ENCODE measurements around the gene CAD.
"Not testable (repeated sequence)": the region's sequence is repeated elsewhere in the genome, so short reads cannot be mapped to it uniquely, and the experiment has no call there.

CAD gene

DNA sequence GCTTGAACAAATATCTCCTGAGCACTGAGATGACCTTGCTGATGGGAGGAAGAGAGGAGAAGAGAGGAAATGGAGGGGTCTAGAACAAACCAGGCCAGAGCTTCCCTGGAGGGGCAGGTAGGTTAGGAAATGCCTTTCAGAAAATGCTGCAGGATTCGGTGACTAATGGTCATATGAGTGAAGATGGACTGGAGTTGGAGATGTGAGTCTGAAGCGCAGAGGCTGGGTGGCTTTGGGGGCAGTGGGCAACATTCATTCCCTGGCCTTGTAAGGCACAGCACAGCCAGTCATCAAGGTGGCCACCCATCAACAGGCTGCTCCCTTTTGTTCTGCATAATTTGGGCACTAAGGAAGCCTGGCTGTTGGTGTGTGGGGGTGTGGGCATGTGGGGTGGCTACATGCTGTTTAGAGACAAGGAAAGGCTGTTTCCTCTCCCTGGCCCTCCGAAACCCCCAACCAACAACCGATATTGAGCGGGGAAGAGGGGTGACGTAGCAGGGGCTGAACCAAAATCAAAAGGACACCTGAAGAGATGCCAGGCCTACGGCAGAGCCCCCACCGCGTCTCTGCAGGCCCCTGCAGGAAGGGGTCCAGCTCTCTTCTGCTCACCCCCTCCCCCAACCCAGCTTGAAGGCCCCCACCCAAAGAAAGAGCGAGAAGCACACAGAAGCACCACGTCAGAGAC is 44.2 kb downstream of the CAD start:
- DNase-seq, result no peak

DNA sequence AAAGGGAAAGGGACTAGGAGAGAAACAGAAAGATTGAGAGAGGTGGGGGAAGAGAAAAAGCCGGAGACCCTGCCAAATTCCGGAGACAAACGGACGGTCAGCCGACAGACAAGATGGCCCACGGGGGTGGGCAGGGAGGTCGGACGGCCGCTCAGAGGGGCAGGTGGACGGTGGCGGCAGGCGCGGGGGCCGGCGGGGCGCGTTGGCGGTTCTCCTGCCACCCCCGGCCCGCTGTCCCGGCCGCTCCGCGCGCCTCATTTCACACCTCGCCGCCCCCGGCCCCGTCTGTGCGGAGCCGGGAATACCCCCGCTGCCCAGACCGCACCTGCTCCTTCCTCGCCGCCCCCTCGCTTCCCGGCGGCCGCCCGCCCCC is 44.7 kb downstream of the CAD start:
- DNase-seq, result no peak

DNA sequence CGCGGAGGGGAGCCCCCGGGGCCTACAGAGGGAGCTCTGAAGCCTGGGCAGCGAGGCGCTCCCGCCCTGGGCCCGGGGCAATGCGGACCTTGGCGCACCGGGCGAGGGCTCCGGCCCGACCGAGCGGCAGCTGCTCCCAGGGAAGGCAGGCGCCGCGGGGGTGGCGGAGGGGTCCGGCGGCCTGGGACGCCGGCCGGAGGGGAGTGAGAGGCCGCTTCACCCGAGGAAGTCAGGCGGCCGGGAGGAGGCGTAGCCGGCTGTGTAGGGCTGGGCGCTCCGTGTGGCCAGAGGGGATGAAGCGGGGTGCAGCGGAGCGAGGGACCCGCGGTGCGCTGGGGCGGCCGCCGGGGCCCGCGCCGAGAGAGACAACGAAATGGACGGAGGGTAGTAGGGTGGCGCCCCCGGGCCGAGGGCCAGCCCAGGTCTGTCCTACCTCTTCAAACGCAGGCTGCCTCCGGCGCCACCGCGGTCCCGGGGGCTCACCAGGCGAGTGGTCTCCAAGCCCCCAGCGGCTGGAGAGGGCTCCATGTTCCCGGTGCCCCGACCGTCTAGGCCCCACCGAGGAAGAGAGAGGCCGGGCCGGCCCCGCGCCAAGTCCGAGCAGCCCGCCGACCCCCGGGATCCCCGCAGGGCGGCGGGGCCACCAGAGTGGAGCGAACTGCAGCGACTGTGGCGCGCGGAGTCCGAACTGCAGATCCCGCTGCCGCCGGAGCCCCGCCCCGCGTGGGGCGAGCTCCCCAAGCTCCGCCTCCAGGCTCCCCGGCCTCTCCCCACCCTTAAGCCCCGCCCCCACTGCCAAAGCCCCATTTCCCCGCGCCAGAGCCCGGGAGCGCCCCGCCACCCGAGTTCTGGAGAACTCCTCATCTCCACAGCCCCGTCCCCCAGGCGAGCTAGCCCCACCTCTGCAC is 45.5 kb downstream of the CAD start, which contains the start of gene SLC30A3:
SLC30A3 (minus strand) TSS at position 669 of the 908 bp plus-strand sequence; CDS start at position 528, 141 bp downstream.
- peak; percentile 69 for DNase-seq

DNA sequence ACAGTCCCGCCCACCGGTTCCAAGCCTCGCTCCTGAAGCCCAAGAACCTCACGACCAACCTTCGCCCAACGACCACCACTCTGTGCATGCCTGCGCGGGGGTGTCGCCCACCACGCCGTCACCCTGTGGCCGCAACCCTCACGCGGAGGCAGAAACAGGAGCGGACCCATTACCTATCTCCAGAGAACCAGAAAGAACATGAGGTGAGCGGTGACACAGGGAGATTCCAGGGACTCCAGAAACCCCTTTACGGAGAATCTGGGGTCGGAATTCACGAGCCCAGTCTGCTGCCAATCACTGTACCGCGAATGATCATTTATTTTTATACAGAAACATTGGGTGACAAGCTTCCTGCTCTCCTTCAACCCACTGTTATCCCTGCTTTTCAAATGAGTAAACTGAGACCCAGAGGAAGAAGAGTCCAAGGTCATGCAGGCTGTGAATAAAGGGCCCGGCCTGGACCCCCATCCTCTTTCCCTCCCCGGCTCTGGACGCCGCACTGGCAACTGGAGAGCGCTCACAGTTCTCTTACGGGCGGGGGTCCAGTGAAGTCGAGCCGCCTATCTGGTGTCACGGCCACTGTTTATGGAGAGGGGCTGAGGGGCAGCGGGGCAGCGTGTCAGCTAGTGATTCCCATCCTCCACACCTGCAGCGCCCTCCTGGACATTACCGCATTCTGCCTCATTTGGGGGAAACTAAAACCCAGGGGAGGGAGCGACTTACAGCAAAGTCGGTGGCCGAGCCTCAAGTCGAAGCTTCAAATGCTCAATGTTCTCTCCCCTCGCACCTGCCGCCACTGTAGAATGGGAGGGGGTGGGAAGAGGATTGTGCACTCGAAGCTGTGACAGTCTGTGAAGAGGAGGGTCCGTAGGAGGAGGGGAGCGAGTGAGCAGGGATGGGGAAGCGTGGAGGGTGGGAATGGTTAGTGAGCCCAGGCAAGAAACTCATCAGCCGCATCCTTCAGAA is 46.4 kb downstream of the CAD start:
- no peak for DNase-seq

DNA sequence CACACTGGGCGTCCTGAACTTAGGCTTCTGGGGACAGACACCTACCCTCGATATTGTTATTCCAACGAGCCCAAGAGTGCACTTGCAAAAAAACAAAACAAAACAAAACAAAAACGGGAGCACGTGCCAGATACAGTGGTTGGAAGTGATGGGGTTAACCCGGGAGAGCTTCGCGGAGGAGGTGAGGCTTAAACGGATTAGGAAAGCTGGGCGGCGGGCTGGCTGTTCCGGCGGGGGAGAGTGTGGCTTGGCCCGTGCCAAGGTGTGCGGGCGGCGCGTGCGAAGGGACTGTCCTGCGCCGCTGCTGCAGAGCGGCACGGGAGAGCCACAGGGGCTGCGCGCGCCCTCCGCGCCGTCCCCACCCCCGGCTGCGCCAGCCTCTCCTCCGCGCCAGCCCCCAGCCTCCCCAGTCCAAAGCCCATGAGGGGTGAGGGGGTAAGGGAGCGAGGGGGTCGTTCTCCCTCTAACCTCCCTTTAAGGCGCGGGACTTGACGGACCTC is 47.1 kb downstream of the CAD start:
- no peak for DNase-seq

DNA sequence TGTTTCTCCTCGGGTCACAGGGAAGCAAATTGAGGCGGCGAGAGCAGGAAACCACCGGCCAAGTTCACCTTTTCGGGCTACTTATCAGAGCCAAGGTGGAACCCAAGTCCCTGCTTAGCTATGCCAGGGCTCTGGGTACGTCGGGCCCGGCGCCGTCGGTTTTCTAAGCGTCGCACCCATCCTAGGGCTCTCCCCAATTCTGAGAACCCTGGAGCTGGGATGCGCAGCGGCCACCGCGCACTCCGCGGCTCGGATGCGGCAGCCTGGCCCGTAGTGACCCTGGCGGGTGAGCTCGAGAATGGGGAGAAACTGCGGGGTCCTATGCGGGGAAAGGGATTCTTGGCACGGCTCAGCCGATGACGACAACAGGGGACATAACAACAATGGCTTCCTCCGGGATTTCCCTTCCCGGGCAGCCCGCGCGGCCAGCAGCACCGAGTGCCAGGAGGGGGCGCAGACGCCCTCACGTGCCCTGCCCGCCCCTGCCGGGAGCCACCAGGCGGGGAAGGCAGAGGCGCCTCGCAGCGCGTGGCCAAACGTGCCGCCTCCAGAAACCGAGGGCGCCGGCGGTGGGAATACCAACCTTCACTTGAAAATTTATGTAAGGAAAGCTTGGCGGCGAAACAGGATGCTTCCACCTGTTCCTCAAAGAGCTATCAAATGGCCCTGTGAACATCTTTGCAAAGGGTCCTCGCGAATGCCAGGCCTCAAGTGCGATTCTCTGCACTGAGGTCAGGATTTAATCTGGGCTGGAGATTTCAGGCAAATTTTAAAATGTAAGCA is 47.8 kb downstream of the CAD start:
- DNase-seq, result peak; percentile 63

DNA sequence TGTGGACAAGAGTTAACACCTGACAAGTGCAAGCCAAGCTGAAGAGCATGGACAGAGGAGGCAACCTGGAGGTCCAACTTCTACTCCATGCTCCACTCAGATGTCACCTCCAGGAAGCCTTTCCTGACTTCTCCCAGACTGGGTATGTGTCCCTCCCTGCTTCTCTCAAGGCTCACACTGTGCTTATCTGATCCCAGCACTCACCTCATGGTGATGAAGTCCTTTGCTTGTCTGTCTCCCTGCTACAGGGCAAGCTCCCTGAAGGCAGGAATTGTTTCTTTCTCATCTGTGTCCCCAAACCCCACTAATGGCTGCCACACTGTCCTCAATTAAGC is 48.3 kb downstream of the CAD start:
- DNase-seq, result no peak

DNA sequence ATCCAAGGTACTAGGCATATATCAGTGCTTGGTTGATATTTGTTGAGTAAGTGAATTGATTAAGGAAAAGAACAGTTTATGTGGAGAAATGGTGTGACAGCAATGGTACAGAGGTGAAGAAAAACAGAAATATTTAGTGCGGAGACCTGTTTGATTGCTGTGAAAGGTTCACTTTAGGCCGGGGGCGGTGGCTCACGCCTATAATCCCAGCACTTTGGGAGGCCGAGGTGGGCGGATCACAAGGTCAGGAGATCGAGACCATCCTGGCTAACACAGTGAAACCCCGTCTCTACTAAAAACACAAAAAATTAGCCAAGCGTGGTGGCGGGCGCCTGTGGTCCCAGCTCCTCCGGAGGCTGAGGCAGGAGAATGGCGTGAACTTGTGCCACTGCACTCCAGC is 51.1 kb downstream of the CAD start:
- DNase-seq, result not testable (repeated sequence)

DNA sequence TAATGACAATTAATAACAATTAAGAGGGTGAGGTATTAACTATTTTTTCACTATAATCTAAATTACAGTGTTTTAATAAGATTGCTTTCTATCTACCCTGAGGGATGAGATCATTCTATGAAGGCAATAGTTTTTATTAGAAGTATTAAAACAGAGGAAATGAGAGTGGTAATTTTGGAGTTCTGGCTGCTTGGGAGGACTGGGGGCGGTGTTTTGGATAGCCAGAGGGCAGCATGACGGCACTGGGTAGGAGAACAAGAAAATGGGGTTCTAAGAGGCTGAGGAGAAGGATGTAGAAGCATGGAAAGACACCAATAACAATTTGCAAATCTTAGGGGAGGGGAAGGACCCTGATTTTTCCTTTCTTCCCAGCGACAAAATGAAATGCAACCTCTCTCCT is 53.0 kb downstream of the CAD start:
- DNase-seq, result no peak

DNA sequence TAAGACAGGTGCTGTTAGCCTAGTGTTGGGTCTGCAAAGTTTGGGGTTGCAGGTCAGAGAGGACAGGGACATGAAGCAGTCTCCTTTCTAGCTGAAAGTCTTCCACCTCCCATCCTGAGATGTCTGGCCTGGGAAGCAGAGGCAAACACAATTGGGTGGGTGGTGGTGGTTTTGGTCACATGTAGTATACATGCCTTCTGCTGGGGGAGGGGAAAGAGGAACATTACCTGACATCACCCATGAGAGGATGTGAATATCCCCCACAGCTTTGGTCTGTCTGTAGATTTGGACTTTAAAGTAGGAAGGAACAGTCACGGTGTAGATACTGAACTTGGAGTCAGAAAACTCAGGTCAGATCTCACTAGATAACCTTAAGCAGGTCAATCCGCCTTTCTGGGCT is 53.5 kb downstream of the CAD start:
- DNase-seq, result no peak

DNA sequence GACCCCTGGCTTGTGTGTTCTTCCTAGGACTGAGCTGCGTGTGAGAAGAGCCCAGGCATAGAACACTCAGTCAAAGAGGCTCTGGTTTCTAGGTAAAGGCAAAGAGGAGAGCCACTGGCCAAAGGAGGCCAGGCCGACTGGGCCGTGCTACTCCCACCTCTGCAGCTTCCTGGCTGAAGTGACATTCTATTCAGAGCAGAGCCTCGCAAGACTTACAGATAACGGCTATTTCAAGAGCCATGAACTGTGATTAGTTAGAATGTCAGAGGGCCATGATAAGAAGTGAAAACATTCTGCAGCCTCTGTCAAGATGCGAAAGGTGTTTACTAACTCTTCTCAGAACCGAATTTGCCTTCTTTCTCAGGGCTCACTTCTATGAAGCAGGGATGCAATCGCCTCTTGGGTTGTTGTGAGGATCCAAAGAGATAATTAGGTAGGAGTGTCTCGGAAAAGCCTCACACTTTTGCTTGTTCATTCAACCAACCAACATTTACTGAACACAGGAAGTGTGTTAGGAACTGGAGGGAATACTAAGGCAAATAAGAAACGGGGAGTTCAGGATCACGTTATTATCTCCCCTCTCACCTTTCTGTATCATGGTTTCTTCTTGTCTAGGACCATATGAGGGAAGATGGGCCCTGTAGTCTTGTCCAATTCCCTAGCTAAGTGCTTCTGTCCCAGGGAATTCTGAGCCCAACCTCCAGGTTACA is 54.6 kb downstream of the CAD start:
- no peak for DNase-seq

DNA sequence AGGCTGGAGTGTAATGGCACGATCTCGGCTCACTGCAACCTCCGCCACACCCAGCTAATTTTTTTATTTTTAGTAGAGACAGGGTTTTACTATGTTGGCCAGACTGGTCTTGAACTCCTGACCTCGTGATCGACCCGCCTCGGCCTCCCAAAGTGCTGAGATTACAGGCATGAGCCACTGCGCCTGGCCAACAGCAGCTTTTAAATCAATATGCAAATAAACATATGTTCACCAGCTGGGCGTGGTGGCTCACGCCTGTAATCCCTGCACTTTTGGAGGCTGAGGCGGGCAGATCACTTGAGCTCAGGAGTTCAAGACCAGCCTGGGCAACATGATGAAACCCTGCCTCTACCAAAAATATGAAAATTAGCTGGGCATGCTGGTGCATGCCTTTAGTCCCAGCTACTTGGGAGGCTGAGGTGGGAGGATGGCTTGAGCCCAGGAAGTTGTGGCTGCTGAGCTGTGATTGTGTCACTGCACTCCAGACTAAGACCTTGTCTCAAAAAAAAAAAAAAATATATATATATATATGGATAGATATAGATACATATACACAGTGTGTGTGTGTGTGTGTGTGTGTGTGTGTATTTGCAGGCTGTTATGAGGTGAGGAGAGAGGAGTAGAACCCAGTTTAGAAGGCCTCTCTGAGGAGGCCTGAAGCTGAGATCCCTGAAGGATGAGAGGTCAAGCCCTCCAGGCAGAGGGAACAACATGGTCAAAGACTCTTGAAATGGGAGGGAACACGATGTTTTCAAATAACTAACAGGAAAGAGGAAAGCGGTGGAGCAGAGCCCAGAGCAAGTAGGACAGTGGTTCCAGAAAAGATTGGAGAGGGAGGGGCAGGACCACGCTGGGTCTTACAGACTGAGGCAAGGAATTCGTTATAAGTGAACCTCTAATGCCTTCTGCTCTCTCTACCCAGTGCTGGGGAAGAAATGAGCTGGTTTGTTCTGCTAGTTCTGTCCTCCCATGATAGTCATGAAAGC is 55.7 kb downstream of the CAD start:
- DNase-seq, result not testable (repeated sequence)

DNA sequence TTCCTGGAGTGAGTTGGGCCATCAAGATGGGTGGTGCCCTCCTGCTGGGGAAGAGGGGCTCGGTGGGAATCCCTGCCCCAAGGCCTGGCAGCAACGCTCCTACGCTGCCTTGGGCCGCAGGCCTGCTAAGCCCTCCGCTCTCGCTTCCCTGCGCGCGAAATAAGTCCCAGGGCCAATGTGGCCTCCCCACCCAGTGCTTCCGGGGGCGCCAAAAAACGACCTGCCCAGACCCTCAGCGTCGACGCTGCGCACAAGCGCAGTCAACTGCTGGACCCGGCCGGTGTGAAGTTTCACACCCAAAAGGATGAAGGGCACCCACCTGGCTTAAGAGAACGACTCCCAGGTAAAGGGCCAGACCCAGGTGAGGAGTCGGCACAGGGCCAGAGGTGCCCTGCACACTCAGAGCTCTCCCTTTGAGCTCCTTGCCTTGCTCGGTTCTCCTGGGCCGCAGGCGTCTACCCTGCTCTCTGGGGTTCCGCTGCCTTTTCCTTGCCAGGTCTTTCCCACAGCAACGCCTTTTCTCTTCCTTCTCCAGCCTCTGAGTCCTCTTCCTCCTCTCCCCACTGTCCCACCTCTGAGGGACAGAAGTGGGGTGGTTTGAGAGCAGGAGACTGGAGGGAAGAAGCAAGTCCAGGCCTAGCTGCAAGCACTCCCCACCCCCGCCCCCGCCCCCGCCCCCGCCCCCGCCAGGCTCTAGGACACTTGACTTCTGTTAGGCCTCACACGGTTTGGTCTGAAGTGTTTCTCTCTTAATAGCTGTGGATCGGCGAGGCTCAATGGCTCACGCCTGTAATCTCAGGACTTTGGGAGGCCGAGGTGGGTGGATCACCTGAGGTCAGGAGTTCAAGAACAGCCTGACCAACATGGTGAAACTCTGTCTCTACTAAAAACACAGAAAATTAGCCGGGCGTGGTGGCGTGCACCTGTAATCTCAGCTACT is 58.3 kb downstream of the CAD start, which contains the start of gene DNAJC5G:
DNAJC5G (plus strand) TSS at position 223 of the 940 bp plus-strand sequence. CDS start 1,296 bp downstream, outside the sequence.
- DNase-seq, result no peak

DNA sequence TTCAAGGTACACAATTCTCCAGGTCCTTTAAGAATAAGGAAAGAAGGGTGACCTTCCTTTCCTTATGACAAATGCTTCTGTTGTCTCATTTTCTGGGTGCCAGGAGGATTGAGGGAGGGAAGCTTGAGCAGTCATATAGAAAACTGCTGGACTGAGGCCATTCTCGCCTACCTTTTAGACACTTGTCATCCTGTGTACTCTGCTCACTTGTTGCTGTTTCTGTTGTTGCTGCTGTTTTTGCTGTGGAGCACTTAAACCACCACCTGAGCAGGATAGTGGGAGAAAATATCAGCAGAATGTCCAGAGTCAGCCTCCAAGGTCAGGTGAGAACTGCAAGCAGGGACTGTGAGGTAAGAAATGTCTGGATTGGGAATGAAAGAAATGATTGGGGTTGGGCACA is 60.8 kb downstream of the CAD start:
- no peak for DNase-seq

DNA sequence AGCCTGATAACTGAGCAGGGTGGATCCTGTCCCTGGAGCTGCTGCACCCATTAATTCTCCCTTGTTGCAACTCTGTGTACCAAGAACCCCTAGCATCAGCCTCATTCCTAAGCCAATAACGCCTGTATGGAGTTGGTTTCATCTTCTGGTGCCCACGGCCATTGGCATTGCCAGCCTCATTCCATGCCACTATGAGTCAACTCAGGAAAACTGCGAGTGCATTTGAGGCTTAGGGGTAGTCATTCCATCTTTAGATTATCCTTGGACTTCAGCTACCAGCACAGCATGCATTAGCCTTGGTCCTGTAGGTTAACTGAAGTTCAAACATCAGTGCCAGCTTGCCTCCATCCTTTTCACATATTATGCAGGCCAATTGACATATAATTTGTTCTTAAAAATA is 63.7 kb downstream of the CAD start:
- DNase-seq, result no peak

DNA sequence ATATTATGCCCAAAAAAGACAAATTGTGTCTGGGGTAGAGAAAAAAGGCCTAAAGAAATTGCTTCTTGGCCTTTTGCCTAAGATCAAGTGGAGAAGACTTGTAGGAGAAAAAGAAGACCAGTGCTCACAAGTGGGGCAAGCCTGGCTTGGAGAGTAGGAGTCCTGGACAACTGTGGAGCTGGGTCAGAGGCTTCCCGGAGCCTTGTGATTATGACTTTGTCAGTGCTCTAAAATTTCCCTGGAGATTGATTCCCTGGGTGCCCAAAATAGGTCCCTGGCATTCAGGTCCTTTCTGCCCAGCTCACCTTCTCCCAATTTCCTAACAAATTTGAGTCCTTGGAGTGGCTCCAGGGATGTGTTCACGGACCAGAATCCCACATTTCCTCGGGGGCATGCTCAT is 64.3 kb downstream of the CAD start:
- no peak for DNase-seq

DNA sequence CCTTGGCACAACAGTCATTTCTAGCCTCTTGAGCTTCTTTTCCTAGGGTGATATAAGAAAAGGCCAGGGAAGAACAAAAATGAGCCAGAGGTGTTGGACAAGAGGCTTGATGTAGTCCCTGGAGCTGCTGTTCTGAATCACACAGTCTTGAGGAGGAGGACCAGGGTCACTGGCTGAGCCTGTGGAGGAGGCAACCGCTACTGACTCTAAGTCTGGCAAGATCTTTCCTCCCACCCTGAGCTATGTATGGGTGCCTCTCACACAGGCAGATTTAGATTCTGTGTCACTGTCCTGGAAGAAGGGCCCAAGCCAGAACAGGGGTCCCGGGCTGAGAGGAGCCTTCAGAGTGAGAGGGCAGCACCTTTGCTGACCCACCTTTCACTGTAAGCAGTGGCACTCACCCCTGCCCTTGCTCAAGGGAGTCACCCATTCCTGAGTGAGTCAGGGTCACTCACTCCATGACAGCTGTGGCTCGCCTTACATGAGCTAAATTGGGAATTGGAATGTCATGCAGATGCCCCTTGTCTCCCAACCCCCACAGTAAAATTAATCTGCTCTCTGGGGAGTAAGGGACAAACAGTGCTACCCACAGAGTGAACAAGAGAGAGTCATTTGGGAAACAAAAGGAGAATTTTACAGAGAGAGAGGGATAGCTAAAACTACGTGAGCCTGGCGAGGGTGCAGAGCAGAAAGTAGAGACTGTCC is 64.8 kb downstream of the CAD start, which contains the start of gene TRIM54:
TRIM54 (plus strand) TSS at position 575 of the 705 bp plus-strand sequence. CDS start 303 bp downstream, outside the sequence.
- no peak for DNase-seq

DNA sequence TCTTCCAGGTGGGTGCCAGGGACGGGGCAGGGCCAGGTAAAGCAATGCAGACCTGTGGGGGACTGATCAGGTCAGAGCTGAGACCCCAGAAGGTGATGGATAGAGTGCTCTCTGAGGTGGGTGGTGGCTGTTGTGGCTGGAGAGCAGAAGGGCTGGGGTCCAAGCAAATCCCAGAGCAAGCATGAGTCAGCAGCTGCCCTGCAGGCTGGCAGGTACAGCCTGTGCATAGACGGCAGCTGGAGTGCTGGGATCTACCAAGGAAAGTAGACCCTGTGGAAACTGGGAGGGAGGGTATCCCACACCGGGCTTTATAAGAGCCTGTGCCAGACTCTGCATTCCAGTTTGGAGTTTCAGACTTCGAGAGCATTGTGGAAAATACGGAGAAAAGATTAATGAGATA is 65.7 kb downstream of the CAD start:
- no peak for DNase-seq
